HEK293T (cell line): ENCODE results near the gene KANSL1.
"Not testable (repeated sequence)": the region's sequence is repeated elsewhere in the genome, so short reads cannot be mapped to it uniquely, and the experiment has no call there.

Experiments used
- CTCF ChIA-PET: fragments of 350-600 bp; formaldehyde crosslinking; extraction: SDS; loops from one replicate; lab custom pipeline; 2021; ENCODE audit warnings: antibody characterized with exemption, inconsistent platforms; lab: Yijun Ruan, JAX
- POLR2A ChIA-PET: fragments of 350-600 bp; formaldehyde crosslinking; extraction: SDS; loops from one replicate; lab custom pipeline; 2020; ENCODE audit warnings: antibody characterized with exemption, inconsistent platforms; lab: Yijun Ruan, JAX
- DNase-seq: peaks from one replicate; pipeline ENCODE4 v3.0.0; 2012; ENCODE audit warnings: mixed read lengths; ENCODE audit errors: extremely low spot score
- ARNT ChIP-seq: fragments of 450-650 bp; IDR thresholded peaks from 2 replicates; pipeline ENCODE4 v1.6.1; 2017; ENCODE audit warnings: mild to moderate bottlenecking
- BHLHE40 ChIP-seq: fragments of 450-650 bp; IDR thresholded peaks from 2 replicates; pipeline ENCODE4 v1.6.1; 2016; ENCODE audit warnings: mild to moderate bottlenecking, moderate library complexity, borderline replicate concordance
- CTBP1 ChIP-seq: fragments of 450-650 bp; IDR thresholded peaks from 2 replicates; pipeline ENCODE4 v1.6.1; 2016; ENCODE audit warnings: borderline replicate concordance
- ELF4 ChIP-seq: fragments of 450-650 bp; IDR thresholded peaks from 2 replicates; pipeline ENCODE4 v1.6.1; 2017; ENCODE audit warnings: antibody characterized with exemption
- FOXA1 ChIP-seq: fragments of 450-650 bp; IDR thresholded peaks from 2 replicates; pipeline ENCODE4 v1.6.1; 2016; ENCODE audit warnings: mild to moderate bottlenecking
- FOXK2 ChIP-seq: fragments of 450-650 bp; IDR thresholded peaks from 2 replicates; pipeline ENCODE4 v1.6.1; 2016; ENCODE audit warnings: mild to moderate bottlenecking
- FOXM1 ChIP-seq: fragments of 450-650 bp; IDR thresholded peaks from 2 replicates; pipeline ENCODE4 v1.6.1; 2017; ENCODE audit warnings: mild to moderate bottlenecking, borderline replicate concordance
- HDGF ChIP-seq: fragments of 450-650 bp; IDR thresholded peaks from 2 replicates; pipeline ENCODE4 v1.6.1; 2017; ENCODE audit warnings: antibody characterized with exemption, borderline replicate concordance
- L3MBTL2 ChIP-seq: fragments of 450-650 bp; conservative IDR thresholded peaks from 2 replicates; pipeline ENCODE4 v1.6.1; 2016; ENCODE audit warnings: mild to moderate bottlenecking
- LEF1 ChIP-seq: fragments of 450-650 bp; IDR thresholded peaks from 2 replicates; pipeline ENCODE4 v1.6.1; 2017; ENCODE audit warnings: mild to moderate bottlenecking, borderline replicate concordance
- NFRKB ChIP-seq: fragments of 450-650 bp; IDR thresholded peaks from 2 replicates; pipeline ENCODE4 v1.6.1; 2016; ENCODE audit warnings: mild to moderate bottlenecking, moderate library complexity
- SP1 ChIP-seq: fragments of 450-650 bp; IDR thresholded peaks from 2 replicates; pipeline ENCODE4 v1.6.1; 2017
- SUZ12 ChIP-seq: fragments of 450-650 bp; IDR thresholded peaks from 2 replicates; pipeline ENCODE4 v1.6.1; 2016; ENCODE audit warnings: mild to moderate bottlenecking
- TARDBP ChIP-seq: fragments of 450-650 bp; IDR thresholded peaks from 2 replicates; pipeline ENCODE4 v1.6.1; 2016
- ZNF384 ChIP-seq: fragments of 450-650 bp; IDR thresholded peaks from 2 replicates; pipeline ENCODE4 v1.6.1; 2016
- TF ChIP-seq, protein P1 (sequence below): fragments of 450-650 bp; IDR thresholded peaks from 2 replicates; pipeline ENCODE4 v1.6.1; 2016

The KANSL1 gene

DNA sequence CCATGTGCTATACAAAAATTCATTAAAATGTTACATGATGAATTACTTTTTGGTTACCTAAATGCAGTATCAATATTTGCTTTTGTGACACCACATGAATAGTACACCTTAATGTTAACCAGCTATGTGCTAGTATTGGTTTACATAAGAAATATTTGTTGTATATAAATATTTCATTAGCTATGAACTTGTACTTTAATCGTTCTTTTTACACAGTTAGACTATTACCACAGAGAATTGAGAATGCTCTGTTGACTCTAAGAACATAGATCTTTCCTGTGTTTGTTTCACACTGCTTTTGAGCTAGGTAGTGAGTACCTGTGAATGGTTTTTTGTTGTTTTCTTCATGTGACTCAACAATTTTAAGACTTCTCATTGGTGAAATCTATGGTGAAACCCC is 93.4 kb downstream of the KANSL1 start:
- no peak for DNase-seq
- TF ChIP-seq FOXM1 (no peak), FOXK2 (no peak)
- POLR2A ChIA-PET, result interaction anchor here (1.3 kb wide), 1 partner anchor 167 kb away, joined by 4 read pairs; no protein-coding TSS in a partner anchor
- CTCF ChIA-PET, result interaction anchor here (1.1 to 1.7 kb wide), 3 partner anchors 9 to 93 kb away, joined by 3 to 5 read pairs (median 4); partner anchors contain the start of gene KANSL1

DNA sequence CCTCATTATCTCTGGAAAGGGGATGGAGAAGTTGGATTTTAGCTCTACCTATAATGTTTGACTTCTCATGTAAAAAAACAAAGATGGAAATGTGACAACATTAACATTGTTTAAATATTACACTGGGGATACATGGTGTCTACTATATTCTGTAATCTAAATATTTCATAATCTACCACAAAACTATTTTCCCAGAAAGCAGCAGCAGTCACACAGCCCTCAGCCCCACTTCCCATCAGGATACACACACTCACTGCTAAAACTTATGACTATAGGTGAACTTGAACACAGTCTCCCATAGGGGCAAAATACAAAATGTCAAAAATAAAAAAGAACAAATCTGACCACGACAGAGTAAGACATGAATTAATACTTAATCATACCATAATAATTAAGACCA is 95.7 kb downstream of the KANSL1 start:
- ChIA-PET POLR2A (no interaction called here), CTCF (interaction anchor here (0.6 kb wide), 1 partner anchor 104 kb away, joined by 3 read pairs; no protein-coding TSS in a partner anchor)
- DNase-seq, result no peak
- TF ChIP-seq FOXK2 (no peak), FOXM1 (no peak), ARNT (no peak), ZNF384 (no peak), LEF1 (no peak), ELF4 (no peak), HDGF (no peak), SP1 (no peak), CTBP1 (no peak)

DNA sequence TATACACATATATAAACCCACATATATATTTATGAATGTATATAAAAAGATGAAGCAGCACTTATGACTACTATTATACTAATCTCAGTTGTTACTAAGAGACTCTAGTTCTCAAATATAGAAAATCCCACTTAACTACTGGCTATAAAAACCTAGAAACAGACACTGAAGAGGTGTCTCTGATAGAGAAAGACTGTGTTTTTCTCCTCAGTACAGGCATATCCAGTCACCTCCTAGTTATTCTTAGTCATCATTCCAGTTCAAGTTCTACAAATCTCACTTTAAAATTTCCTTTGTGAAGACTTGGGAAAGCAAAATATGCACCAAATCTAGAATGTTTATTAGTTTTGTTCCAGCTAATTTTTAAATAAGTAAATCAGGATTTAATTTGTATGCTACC is 100.2 kb downstream of the KANSL1 start:
- CTCF ChIA-PET, result no interaction called here
- DNase-seq, result no peak
- TF ChIP-seq, protein P1, sequence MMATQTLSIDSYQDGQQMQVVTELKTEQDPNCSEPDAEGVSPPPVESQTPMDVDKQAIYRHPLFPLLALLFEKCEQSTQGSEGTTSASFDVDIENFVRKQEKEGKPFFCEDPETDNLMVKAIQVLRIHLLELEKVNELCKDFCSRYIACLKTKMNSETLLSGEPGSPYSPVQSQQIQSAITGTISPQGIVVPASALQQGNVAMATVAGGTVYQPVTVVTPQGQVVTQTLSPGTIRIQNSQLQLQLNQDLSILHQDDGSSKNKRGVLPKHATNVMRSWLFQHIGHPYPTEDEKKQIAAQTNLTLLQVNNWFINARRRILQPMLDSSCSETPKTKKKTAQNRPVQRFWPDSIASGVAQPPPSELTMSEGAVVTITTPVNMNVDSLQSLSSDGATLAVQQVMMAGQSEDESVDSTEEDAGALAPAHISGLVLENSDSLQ, result no peak
- TF ChIP-seq SUZ12 (no peak), ELF4 (no peak), BHLHE40 (no peak), SP1 (no peak), ZNF384 (no peak), NFRKB (no peak), CTBP1 (no peak), FOXA1 (no peak), FOXK2 (no peak), L3MBTL2 (no peak), LEF1 (no peak), TARDBP (no peak), HDGF (no peak), ARNT (no peak), FOXM1 (no peak)
- POLR2A ChIA-PET, result no interaction called here

DNA sequence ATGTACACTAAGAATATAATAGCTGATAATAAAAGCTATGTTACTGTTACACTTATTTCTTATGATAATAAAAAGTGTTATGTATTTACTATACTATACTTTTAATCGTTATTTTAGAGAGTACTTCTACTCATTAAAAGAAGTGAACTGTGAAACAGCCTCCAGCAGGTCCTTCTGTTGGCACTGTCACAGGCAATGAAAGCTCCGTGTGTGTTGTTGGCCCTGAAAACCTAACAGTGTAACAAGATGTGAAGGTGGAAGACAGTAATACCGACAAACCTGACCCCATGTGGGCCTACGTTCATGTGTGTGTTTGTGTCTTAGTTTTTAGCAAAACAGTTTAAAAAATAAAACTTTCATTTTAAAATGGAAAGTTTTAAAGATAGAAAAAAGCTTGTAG is 102.4 kb downstream of the KANSL1 start:
- TF ChIP-seq TARDBP (no peak), BHLHE40 (no peak), FOXM1 (no peak), LEF1 (no peak), NFRKB (no peak), SP1 (no peak), CTBP1 (no peak), SUZ12 (no peak)
- ChIA-PET POLR2A (interaction anchor here (1.1 kb wide), 1 partner anchor 102 kb away, joined by 4 read pairs; the partner anchor contains the start of gene KANSL1), CTCF (interaction anchor here (0.8 to 1.1 kb wide), 2 partner anchors 8 to 83 kb away, joined by 3 read pairs; no protein-coding TSS in a partner anchor)
- DNase-seq, result no peak

DNA sequence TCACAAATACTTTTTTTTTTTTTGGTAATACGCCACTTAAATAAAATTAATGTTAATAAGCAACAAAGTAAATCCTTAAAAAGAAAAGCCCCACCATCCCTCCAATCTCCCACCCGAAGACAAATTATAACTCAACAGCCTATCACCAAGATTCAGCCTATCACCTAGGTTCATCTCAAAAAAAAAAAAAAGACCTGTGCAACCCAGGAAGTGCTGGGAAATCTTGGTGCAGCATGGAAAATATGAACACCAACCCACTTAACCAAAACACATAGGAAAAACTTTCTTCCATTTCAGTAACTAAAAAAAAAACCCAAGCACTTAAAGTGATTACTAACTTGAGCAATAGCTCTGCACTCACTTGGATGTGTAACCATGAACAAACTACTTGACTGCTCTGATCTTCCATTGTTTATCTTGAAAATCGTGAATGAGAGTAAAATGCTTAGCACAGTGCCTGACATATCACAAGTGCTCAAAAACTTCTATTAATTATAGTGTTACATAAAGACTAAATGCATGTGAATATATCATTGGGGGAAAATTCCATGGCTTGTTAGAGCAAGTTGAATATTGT is 103.8 kb downstream of the KANSL1 start:
- no peak for DNase-seq
- ChIA-PET CTCF (no interaction called here), POLR2A (no interaction called here)
- TF ChIP-seq ELF4 (no peak), TARDBP (no peak), LEF1 (no peak), SP1 (no peak), BHLHE40 (no peak), FOXA1 (no peak), SUZ12 (no peak), HDGF (no peak), FOXK2 (no peak), ARNT (no peak), FOXM1 (no peak), L3MBTL2 (no peak), ZNF384 (no peak), CTBP1 (no peak)
- TF ChIP-seq, protein P1, result no peak

DNA sequence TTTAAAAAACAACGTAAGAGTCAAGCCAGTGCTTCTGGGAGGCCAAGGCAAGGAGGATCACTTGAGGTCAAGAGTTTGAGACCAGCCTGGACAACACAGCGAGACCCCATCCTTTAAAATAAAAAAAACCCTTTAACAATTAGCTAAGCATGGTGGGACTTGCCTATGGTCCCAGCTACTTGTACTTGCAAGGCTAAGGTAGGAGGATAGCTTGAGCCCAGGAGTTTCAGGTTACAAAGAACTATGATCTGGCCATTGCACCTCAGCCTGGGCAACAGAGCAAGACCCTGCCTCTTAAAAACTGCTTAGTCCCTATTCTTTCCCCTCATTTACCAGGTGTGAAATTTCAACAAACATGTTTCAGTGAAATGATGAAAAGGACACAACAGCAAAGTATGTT is 104.6 kb downstream of the KANSL1 start:
- no peak for DNase-seq
- no peak for TF ChIP-seq FOXK2
- TF ChIP-seq L3MBTL2, result no peak
- TF ChIP-seq, protein P1, result no peak
- TF ChIP-seq LEF1, result no peak
- no peak for TF ChIP-seq FOXM1
- no peak for TF ChIP-seq BHLHE40
- no peak for TF ChIP-seq HDGF
- TF ChIP-seq NFRKB, result no peak
- TF ChIP-seq ZNF384, result no peak
- no peak for TF ChIP-seq ARNT
- no peak for TF ChIP-seq SP1
- no peak for TF ChIP-seq CTBP1
- TF ChIP-seq ELF4, result no peak
- no peak for TF ChIP-seq FOXA1
- TF ChIP-seq SUZ12, result no peak
- no peak for TF ChIP-seq TARDBP
- POLR2A ChIA-PET, result no interaction called here
- CTCF ChIA-PET, result no interaction called here

DNA sequence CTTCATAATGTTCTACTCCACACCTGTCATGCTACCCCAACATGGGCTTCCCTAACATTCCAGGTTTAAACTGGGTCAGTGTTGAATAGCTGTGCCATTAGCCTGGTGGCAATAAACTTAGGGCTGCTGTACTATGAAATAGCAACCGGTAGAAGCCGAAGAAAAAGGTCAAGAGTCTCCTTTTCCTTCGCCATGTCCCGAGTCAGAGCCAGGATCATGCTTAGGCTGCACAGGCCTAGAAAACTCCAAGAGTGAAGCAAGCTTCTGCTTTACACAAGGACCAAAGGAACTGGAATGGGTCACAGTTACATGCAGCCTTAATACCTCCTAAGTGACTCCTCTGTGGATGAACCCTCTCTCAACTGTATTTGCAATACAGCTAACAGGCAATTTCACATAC is 105.4 kb downstream of the KANSL1 start:
- DNase-seq, CTCF ChIA-PET, POLR2A ChIA-PET: not testable (repeated sequence)
